HS-27A (cell line): ENCODE measurements around the gene SFTA2.
"Not testable (repeated sequence)": the region's sequence is repeated elsewhere in the genome, so short reads cannot be mapped to it uniquely, and the experiment has no call there.

ENCODE experiments used
- DNase-seq: peaks from one replicate; pipeline ENCODE4 v3.0.0-alpha.2; 2012; ENCODE audit warnings: low read depth, missing footprints

The SFTA2 gene

DNA sequence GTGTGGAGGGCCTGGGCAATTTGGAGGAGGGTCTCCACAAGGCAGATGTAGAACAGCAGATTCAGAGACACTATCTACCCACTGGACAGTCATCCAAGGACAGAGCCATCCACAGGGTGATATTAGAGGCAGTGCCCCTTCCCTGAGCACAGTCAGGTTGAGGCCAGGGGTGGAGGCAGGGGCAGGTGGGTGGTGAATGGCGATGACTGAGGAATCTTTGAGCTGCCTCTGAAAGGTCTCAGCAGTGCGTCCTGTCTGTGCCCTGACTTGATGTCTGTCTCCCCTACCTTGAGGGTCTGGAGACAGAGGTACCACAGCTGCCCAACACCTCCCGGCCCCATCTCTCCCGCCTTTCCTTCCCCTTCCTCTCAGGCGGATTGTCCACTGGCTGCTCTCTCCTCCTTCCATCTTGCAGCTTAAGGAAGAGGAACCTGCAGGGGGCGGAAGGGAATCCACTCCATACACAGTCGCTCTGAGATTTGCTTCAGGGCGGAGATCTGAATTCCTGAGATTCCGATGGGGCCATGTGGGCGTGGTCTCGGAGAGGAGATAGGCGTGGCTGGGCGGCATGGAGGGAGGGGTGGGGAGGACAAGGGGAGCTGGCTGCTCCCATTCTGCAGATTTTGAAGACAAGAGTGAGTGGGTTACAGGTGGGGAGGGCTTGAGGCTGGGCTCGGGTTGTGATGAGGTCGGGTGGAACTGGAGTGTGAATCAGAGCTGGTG lies 10.5 kb upstream of the SFTA2 start:
- DNase-seq: peak; percentile 90

DNA sequence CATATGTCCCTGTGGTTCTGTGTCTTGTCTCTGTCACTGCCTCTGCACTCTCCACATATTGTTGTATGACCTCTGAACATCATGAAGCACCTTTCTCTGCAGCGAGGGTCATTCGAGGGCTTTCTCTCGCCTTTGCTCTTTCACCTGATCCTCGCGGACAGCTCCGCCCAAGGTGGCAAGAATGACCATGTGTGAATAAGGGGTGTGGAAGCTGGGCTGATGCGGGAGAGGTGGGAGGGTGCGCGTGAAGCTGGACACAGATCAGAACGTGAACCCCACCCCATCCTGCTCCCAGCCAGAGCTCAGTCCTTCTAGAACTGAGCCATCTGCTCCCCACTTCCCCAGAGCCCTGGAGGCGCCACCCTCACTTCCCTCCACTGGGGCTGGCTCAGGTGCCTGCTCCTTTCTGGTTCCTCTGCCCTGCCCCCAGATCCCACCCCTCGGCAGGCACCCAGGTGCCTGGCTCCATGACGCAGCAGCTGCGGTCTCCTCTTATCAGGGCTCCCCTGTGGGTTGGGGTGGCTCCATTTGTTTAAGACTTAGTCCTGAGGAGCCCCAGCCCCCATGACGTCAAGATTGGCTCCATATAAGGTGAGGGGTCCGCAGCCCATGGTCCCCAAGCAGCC lies 8.5 kb upstream of the SFTA2 start, which contains the start of gene MUCL3:
Gene MUCL3 (plus strand): TSS at position 613 of the 626 bp plus-strand sequence. CDS start 27 bp downstream, outside the sequence.
- no peak for DNase-seq

GRCh38 chr6:30939473-30939872 lies 7.5 kb upstream of the SFTA2 start:
- no peak for DNase-seq

- DNase-seq: no peak
Observed at GRCh38 chr6:30938730-30939129, 6.8 kb upstream of the SFTA2 start.

DNA sequence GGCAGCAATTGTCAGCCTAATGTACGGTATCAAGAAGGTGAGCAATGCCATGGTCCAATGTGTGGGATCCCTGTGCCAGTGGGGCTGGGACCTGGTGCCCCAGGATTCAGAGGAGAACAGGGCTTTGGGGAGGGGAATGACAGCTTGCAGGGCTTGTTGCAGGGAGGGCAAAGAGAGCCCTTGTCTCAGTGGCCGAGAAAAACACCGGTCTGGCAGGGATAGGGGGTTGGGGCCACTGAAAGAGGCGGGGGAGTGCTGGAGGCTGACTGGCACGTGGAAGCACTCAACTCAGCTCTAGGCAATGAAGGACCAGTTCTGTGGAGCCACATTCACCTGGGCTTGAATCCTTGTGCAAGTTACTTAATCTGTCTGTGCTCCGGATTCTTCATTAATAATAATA lies 5.3 kb upstream of the SFTA2 start:
- no peak for DNase-seq

GRCh38 chr6:30935018-30935417 lies 3.0 kb upstream of the SFTA2 start:
- no peak for DNase-seq

GRCh38 chr6:30932665-30933365 lies 845 bp upstream of the SFTA2 start:
- no peak for DNase-seq

GRCh38 chr6:30931272-30931671 lies 698 bp downstream of the SFTA2 start:
- no peak for DNase-seq

DNA sequence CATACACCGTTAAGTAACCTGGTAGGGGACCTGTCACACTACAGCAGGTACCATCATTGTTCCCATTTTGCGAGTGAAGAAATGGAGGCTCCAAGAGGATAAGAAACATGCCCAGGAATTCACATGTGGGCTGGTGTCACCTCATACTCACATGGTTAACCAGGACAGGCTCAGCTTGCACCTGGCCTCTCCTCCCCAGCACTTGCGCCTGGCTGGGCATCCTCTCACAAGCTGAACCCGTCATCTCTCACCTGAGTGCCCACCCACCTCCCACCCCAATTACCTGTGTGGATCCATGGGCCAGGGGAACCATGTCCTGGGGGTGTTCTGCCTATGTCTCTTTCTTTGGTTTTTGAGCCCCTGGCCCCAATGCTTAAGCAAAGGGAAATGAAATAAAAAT lies 1.5 kb downstream of the SFTA2 start:
- DNase-seq: no peak

DNA sequence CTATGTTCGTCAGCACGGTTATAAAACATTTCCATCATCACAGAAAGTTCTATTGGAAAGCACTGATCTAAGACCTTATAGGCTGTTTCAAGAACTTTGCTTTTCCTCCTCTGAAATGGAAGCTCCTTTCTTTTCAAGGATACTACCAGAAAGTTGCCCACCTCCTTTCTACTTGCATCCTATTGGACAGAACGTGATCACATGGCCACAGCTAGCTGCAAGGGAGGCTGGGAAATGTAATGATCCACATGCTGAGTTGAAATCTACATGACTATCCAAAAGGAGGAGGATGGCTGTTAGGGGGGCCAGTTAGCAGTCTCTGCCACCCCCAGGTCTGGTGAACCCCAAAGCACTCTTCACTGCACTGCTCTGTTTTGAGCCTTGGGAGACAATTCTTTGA lies 3.3 kb downstream of the SFTA2 start:
- no peak for DNase-seq

DNA sequence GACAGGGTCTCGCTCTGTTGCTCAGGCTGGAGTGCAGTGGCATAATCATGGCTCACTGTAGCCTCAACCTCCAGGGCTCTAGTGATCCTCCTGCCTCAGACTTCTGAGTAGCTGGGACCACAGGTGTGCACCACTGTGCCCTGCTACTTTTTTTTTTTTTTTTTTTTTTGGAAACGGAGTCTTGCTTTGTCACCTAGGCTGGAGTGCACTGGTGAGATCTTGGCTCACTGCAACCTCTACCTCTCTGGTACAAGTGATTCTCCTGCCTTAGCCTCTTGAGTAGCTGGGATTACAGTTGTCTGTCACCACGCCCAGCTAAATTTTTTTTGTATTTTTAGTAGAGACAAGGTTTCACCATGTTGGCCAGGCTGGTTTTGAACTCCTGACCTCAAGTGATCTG lies 4.9 kb downstream of the SFTA2 start:
- not testable (repeated sequence) for DNase-seq

DNA sequence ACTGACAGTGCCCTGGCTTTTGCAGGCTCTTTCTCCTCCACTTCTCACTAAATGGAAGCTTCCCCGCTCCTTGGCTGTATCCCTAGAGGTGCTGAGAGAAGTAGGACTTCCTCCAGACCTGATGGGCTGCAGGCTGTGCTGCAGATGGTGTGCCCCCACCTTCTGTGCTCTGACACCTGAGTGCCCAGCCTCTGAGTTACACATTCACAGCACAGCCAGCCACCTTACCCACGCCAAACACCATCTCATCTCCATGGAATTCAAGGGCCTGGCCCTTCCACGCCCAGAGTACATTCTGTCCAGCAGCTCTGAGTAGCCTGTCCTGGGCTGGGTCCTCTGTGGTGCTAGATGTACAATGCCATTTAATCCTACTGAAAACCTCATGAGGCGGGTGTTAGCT lies 5.3 kb downstream of the SFTA2 start:
- no peak for DNase-seq

DNA sequence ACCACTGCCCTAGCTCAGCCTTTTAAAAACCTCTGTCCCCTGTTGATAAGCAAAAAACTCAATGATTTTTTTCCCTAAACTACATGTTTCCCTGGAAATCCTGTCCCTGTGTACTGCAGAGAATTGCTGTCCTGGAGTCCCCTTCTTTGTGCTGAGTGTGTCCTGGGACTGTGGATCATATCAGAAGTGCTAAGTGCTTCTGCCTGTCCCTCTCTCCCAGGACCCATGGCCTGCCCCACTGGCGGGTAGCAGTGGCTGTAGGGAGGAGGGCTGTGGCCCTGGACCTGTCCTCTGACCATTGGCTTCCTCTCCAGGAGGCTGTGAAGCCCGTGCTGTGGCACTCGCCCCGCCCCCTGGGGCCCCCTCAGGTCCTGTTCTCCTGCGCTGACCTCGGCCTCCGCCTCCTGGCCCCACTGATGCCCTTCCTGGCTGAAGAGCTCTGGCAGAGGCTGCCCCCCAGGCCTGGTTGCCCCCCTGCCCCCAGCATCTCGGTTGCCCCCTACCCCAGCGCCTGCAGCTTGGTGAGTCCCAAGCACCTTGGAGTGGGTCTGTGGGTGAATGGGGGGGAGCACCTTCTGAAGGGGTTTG lies 7.8 kb downstream of the SFTA2 start:
- DNase-seq: not testable (repeated sequence)

- no peak for DNase-seq
Observed at GRCh38 chr6:30922447-30922852, 9.5 kb downstream of the SFTA2 start.

DNA sequence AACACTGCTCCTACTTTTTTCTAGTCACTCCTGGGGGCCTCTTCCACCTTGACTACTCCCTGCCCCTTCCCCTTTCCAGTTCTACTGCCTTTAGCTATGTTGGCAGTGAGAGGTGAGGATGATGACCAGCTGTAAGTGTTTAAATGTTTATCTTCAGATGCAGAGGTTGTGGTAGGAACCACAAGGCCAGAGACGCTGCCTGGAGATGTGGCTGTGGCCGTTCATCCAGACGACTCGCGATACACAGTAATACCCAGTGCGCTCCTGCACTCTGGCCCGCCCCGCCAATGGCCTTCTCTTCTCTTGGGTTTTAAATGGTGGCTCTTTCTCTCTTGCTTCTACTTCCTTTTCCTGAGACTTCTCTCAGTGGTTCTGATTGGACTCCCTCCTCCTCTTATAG lies 13.3 kb downstream of the SFTA2 start:
- DNase-seq: no peak

DNA sequence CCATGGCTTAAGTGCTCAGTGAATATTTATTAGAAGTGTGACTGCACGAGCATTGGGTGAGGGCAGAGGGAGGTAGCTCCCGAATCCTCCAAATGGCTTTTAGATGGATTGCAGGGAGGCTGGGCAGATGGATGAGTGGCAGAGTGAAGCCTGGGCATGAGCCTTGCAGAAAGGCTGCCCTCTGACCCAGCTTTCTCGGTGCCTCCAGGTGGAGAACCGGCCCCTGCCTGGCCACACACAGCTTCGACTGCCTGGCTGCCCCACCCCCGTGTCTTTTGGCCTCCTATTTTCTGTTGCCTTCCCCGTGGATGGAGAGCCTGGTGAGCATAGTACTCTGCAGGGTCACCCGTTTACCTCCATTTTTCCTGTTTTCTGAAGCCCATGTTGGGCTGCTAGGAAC lies 14.5 kb downstream of the SFTA2 start:
- no peak for DNase-seq

DNA sequence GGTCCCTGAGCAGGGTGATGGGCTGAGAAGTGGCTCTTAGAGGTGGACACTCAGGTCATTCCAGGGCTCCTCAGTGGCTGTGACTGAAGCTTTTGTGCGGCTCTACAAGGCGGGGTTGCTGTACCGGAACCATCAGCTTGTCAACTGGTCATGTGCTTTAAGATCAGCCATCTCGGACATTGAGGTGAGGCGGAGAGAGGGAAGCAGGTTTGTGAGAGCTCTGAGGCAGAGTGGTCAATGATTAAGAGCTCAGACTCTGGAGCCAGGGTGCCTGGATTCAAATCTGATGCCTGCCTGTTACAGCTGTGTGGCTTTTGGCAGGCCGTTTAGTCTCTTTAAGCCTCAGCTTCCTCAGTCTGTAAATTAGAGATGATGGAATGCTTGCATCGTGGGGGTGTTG lies 14.9 kb downstream of the SFTA2 start:
- DNase-seq: no peak

GRCh38 chr6:30915591-30915946 lies 16.4 kb downstream of the SFTA2 start:
- peak; percentile 26 for DNase-seq

DNA sequence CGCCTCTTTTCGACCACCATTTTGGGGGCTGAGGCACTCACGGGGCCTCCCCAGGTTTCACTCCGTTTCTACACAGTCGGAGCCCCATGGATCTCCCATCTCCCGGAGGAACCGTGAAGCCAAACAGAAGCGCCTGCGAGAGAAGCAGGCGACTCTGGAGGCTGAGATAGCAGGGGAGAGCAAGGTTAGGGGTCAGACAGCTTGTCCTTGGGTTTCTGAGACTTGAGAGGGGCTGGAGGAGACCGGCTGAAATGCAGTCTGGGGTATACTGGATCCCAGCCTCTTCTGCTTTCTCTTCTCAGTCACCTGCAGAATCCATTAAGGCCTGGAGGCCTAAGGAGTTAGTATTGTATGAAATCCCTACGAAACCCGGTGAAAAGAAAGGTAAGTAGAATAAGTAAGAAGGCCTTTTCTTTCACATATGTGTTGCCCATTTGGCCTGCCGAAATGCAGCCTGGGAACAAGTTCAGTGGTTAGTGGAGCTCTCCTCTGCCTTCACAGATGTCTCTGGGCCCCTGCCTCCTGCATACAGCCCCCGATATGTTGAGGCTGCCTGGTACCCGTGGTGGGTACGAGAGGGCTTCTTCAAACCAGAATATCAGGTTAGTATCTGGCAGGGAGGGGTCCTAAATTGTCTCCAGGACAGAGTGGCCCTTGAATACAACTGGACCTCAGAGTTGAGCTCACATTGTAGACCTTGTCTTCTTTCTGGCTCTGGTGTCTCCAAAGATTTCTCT lies 16.9 kb downstream of the SFTA2 start:
- no peak for DNase-seq

GRCh38 chr6:30914076-30914853 lies 17.7 kb downstream of the SFTA2 start, which contains the start of gene VARS2:
Gene VARS2 (plus strand): TSS chr6:30914238. CDS start chr6:30914837, 599 bp downstream.
- DNase-seq: peak; percentile 41

DNA sequence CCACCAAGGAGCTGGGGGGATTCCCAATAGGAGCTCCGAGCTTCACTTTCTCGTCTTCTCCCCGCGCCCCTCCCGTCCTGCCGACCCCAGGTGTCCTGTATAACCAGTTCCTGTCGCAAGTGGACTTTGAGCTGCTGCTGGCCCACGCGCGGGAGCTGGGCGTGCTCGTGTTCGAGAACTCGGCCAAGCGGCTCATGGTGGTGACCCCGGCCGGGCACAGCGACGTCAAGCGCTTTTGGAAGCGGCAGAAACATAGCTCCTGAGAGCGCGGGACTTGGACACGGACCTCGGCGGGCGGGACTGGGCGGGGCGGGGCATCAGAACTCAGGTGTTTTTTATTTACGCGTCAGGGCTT lies 18.3 kb downstream of the SFTA2 start:
- no peak for DNase-seq
